Measurements from ENCODE around the gene SRPK1.

The SRPK1 gene

DNA sequence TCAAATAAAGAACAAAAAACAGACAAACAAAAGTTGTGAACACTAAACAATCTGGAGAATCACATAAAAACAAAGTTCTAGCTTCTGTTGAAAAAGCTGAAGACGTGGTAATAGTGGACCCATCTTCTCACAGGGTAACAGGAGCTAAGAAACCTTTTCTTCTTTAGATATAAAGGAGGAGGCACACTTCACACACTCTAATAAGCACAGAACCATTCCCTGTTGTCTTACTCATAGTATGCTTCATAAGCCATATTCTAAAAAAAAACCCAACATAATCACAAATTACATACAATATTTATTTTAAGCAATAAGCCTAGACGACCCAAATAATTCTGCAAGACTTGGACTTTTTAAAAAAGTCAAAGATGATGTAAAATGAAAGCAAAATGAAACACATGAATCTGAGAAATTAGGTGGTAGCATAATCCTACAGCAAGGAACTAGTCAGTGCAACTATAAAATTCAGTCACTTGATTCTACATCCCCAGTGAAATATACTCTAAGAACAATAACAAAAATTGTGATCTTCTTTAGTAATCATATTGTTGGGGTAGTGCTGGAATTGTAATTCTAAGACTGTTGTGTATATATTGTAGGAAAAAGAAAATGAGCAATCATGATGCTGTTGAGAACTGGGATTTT lies 15.6 kb downstream of the SRPK1 start:
- no peak overlapping the region for H3K27ac ChIP-seq (ENCODE audit: low read depth, low read length, poor library complexity, severe bottlenecking)
- no peak overlapping the region for H3K4me2 ChIP-seq (ENCODE audit: low read length)
- peaks cover 19% of the 10 kb centered on the region for H3K9me3 ChIP-seq (ENCODE audit: low read length)
- no peaks in the 10 kb centered on the region for H3K9me2 ChIP-seq (ENCODE audit: low read depth, low read length)
- H3K79me2 ChIP-seq (ENCODE audit: insufficient read depth, low read length) = peaks cover 80% of the 10 kb centered on the region
- no peak overlapping the region for H3K9ac ChIP-seq (ENCODE audit: low read length)
- no peaks in the 10 kb centered on the region for H3K27me3 ChIP-seq (ENCODE audit: insufficient read depth, low read length)
- peaks cover 91% of the 10 kb centered on the region for H3K36me3 ChIP-seq (ENCODE audit: insufficient read depth, low read length)
- no peaks in the 10 kb centered on the region for H3F3A ChIP-seq (ENCODE audit: insufficient read depth, low read length)
- no peak overlapping the region for H2AFZ ChIP-seq (ENCODE audit: low read length)
- H3K4me1 ChIP-seq (ENCODE audit: insufficient read depth, low read length, severe bottlenecking) = no peaks in the 10 kb centered on the region
- H3K4me3 ChIP-seq (ENCODE audit: low read depth, low read length, poor library complexity, severe bottlenecking) = no peak overlapping the region
- TF ChIP-seq EZH2 (IDR thresholded peaks at IDR 0.05; ENCODE audit: borderline replicate concordance, low read length) (no peak), CTCF (IDR thresholded peaks at IDR 0.05; ENCODE audit: low read length) (no peak)
- H4K20me1 ChIP-seq (ENCODE audit: insufficient read depth, low read length) = no peaks in the 10 kb centered on the region

- Histone ChIP-seq H4K20me1 (ENCODE audit: insufficient read depth, low read length) (no peaks in the 10 kb centered on the region), H3K9me3 (ENCODE audit: low read length) (peaks cover 6% of the 10 kb centered on the region), H2AFZ (ENCODE audit: low read length) (no peak overlapping the region), H3K27me3 (ENCODE audit: insufficient read depth, low read length) (no peaks in the 10 kb centered on the region), H3K36me3 (ENCODE audit: insufficient read depth, low read length) (peaks cover 89% of the 10 kb centered on the region), H3K4me3 (ENCODE audit: low read depth, low read length, poor library complexity, severe bottlenecking) (no peak overlapping the region), H3K4me2 (ENCODE audit: low read length) (no peak overlapping the region), H3K9me2 (ENCODE audit: low read depth, low read length) (no peaks in the 10 kb centered on the region), H3K27ac (ENCODE audit: low read depth, low read length, poor library complexity, severe bottlenecking) (no peak overlapping the region), H3F3A (ENCODE audit: insufficient read depth, low read length) (no peaks in the 10 kb centered on the region), H3K4me1 (ENCODE audit: insufficient read depth, low read length, severe bottlenecking) (no peaks in the 10 kb centered on the region), H3K9ac (ENCODE audit: low read length) (no peak overlapping the region), H3K79me2 (ENCODE audit: insufficient read depth, low read length) (peaks cover 82% of the 10 kb centered on the region)
- TF ChIP-seq CTCF (IDR thresholded peaks at IDR 0.05; ENCODE audit: low read length) (no peak), EZH2 (IDR thresholded peaks at IDR 0.05; ENCODE audit: borderline replicate concordance, low read length) (no peak)
Observed at GRCh38 chr6:35903679-35904078, 17.2 kb downstream of the SRPK1 start.

DNA sequence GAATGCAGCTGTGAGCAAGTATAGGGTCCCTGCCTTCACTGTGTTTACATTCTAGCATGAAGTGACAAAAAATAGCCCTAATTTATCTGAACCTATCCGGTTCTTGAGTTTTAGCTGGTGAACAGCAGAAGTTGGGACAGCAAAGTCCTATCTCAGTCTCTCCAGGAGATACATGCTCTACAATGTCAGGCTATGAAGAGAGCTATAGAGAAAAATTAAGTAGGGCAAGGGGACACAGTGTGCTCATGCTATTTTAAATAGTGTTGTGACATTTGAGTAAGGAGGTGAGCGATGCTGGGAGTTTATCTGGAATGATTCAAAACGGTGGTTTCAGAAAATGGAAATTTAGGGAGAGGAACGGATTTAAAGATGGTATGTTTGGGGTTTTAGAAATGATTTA lies 20.4 kb downstream of the SRPK1 start:
- Histone ChIP-seq H2AFZ (ENCODE audit: low read length) (no peak overlapping the region), H3K36me3 (ENCODE audit: insufficient read depth, low read length) (peaks cover 95% of the 10 kb centered on the region), H3K27ac (ENCODE audit: low read depth, low read length, poor library complexity, severe bottlenecking) (no peak overlapping the region), H3K27me3 (ENCODE audit: insufficient read depth, low read length) (no peaks in the 10 kb centered on the region), H3K4me1 (ENCODE audit: insufficient read depth, low read length, severe bottlenecking) (no peaks in the 10 kb centered on the region), H3K4me3 (ENCODE audit: low read depth, low read length, poor library complexity, severe bottlenecking) (no peak overlapping the region), H3F3A (ENCODE audit: insufficient read depth, low read length) (no peaks in the 10 kb centered on the region), H3K9me2 (ENCODE audit: low read depth, low read length) (no peaks in the 10 kb centered on the region), H3K4me2 (ENCODE audit: low read length) (no peak overlapping the region), H3K9ac (ENCODE audit: low read length) (no peak overlapping the region), H3K79me2 (ENCODE audit: insufficient read depth, low read length) (peaks cover 88% of the 10 kb centered on the region), H4K20me1 (ENCODE audit: insufficient read depth, low read length) (no peaks in the 10 kb centered on the region), H3K9me3 (ENCODE audit: low read length) (no peaks in the 10 kb centered on the region)
- TF ChIP-seq CTCF (IDR thresholded peaks at IDR 0.05; ENCODE audit: low read length) (no peak), EZH2 (IDR thresholded peaks at IDR 0.05; ENCODE audit: borderline replicate concordance, low read length) (no peak)
